DOHH2 (cell line): ENCODE data around the gene IL1RN.

ENCODE experiments used
- EZH2phosphoT487 ChIP-seq: fragments of 200-600 bp; sonication (generic); IDR thresholded peaks from 2 replicates; pipeline ENCODE4 v1.6.1; 2017; ENCODE audit warnings: borderline replicate concordance, mild to moderate bottlenecking, antibody characterized with exemption, low read length, moderate library complexity, mixed read lengths
- TF ChIP-seq, protein P1 (sequence below): fragments of 200-600 bp; sonication (generic); IDR thresholded peaks from one replicate; pipeline ENCODE4 v1.5.1; 2014; ENCODE audit warnings: antibody characterized with exemption, mild to moderate bottlenecking, low read depth, low read length; ENCODE audit not compliant: poor library complexity, severe bottlenecking

GRCh38 chr2:113137827-113138226, 10.4 kb downstream of the IL1RN start:
- TF ChIP-seq, protein P1, sequence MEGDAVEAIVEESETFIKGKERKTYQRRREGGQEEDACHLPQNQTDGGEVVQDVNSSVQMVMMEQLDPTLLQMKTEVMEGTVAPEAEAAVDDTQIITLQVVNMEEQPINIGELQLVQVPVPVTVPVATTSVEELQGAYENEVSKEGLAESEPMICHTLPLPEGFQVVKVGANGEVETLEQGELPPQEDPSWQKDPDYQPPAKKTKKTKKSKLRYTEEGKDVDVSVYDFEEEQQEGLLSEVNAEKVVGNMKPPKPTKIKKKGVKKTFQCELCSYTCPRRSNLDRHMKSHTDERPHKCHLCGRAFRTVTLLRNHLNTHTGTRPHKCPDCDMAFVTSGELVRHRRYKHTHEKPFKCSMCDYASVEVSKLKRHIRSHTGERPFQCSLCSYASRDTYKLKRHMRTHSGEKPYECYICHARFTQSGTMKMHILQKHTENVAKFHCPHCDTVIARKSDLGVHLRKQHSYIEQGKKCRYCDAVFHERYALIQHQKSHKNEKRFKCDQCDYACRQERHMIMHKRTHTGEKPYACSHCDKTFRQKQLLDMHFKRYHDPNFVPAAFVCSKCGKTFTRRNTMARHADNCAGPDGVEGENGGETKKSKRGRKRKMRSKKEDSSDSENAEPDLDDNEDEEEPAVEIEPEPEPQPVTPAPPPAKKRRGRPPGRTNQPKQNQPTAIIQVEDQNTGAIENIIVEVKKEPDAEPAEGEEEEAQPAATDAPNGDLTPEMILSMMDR = no peak
- TF ChIP-seq EZH2phosphoT487 = no peak
